ENCODE measurements around the gene NCL. TPM values are rescaled to one million over a fixed set of nuclear protein-coding genes. Genes with fewer than 3 reads are reported as not detected.
"Not testable (repeated sequence)": the region's sequence is repeated elsewhere in the genome, so short reads cannot be mapped to it uniquely, and the experiment has no call there.

Gene NCL
- total RNA-seq, 1 donor from 2014 or later: 603 TPM

DNA sequence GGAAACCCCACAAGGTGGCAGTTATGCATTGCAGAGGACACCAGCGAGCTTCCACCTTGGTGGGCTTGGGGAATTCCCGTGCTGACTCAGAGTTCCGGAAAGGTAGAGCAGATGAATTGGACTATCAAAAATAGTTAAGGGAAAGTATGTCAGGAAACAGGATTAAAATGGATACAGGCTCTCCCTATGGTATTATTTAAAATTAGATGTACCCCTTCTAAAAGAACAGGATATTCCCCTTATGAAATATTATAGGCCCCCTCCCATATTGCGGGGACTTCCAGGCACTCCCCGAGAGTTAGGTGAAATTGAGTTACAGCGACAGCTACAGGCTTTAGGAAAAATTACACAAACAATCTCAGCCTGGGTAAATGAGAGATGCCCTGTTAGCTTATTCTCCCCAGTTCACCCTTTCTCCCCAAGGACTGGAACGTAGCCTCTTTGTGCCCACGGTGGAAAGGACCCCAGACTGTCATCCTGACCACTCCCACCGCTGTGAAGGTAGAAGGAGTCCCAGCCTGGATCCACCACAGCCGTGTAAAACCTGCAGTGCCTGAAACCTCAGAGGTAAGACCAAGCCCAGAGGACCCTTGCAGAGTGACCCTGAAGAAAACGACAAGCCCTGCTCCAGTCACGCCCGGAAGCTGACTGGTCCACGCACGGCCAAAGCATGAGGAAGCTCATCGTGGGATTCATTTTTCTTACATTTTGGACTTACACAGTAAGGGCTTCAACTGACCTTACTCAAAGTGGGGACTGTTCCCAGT is 58.5 kb downstream of the NCL start:
- H3K36me3 ChIP-seq (ENCODE audit: insufficient read depth, low read length); H3K4me3 ChIP-seq (ENCODE audit: insufficient read depth, low read depth, low read length); DNase-seq (ENCODE audit: low read depth); H4K20me1 ChIP-seq (ENCODE audit: insufficient read depth, low read length); H3K27me3 Mint-ChIP-seq (ENCODE audit: low read depth, unreplicated experiment); H3K79me2 ChIP-seq (ENCODE audit: insufficient read depth, low read length); H3K9me3 Mint-ChIP-seq (ENCODE audit: unreplicated experiment); H3K36me3 Mint-ChIP-seq (ENCODE audit: low read depth, unreplicated experiment); H3K9me3 ChIP-seq (ENCODE audit: insufficient read depth, low read depth, low read length); H3K27me3 ChIP-seq (ENCODE audit: insufficient read depth, low read length); H3K4me3 Mint-ChIP-seq (ENCODE audit: unreplicated experiment); FAIRE-seq: not testable (repeated sequence)
- peaks cover 21% of the 10 kb centered on the region for H3K4me1 ChIP-seq (ENCODE audit: insufficient read depth, low read length)
- TF ChIP-seq, protein P1, sequence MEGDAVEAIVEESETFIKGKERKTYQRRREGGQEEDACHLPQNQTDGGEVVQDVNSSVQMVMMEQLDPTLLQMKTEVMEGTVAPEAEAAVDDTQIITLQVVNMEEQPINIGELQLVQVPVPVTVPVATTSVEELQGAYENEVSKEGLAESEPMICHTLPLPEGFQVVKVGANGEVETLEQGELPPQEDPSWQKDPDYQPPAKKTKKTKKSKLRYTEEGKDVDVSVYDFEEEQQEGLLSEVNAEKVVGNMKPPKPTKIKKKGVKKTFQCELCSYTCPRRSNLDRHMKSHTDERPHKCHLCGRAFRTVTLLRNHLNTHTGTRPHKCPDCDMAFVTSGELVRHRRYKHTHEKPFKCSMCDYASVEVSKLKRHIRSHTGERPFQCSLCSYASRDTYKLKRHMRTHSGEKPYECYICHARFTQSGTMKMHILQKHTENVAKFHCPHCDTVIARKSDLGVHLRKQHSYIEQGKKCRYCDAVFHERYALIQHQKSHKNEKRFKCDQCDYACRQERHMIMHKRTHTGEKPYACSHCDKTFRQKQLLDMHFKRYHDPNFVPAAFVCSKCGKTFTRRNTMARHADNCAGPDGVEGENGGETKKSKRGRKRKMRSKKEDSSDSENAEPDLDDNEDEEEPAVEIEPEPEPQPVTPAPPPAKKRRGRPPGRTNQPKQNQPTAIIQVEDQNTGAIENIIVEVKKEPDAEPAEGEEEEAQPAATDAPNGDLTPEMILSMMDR (IDR thresholded peaks at IDR 0.05; ENCODE audit: insufficient read depth, low read depth, low read length): peak; percentile 32
- H3K4me2 ChIP-seq (ENCODE audit: low read length): peak overlapping the region; percentile 76
- H3K27ac ChIP-seq (ENCODE audit: low read depth, low read length): peak overlapping the region; percentile 57
- peak overlapping the region; percentile 74 for H2AFZ ChIP-seq (ENCODE audit: low read depth, low read length)
- Mint-ChIP-seq H3K4me1 (ENCODE audit: low read depth, unreplicated experiment) (peaks cover 26% of the 10 kb centered on the region), H3K27ac (ENCODE audit: unreplicated experiment) (peak overlapping the region; percentile 80)
- peak overlapping the region; percentile 60 for H3K9ac ChIP-seq (ENCODE audit: low read length)

DNA sequence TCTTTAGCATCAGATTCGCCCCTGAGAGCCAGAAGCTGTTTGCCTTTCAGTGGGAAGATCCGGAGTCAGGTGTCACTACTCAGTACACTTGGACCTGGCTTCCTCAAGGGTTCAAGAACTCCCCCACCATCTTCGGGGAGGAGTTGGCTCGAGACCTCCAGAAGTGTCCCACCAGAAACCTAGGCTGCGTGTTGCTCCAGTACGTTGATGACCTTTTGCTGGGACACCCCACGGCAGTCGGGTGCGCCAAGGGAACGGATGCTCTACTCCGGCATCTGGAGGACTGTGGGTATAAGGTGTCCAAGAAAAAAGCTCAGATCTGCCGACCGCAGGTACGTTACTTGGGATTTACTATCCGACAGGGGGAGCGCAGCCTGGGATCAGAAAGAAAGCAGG is 60.1 kb downstream of the NCL start:
- Histone ChIP-seq H2AFZ (ENCODE audit: low read depth, low read length) (peak overlapping the region; percentile 26), H3K4me1 (ENCODE audit: insufficient read depth, low read length) (peaks cover 29% of the 10 kb centered on the region), H3K4me2 (ENCODE audit: low read length) (peak overlapping the region; percentile 63)
- not testable (repeated sequence) for H3K9ac ChIP-seq (ENCODE audit: low read length); H3K27me3 Mint-ChIP-seq (ENCODE audit: low read depth, unreplicated experiment); H3K4me3 Mint-ChIP-seq (ENCODE audit: unreplicated experiment); FAIRE-seq; H3K36me3 ChIP-seq (ENCODE audit: insufficient read depth, low read length); H3K27ac ChIP-seq (ENCODE audit: low read depth, low read length); DNase-seq (ENCODE audit: low read depth); H3K9me3 ChIP-seq (ENCODE audit: insufficient read depth, low read depth, low read length); H3K27me3 ChIP-seq (ENCODE audit: insufficient read depth, low read length); H3K9me3 Mint-ChIP-seq (ENCODE audit: unreplicated experiment); H3K4me3 ChIP-seq (ENCODE audit: insufficient read depth, low read depth, low read length); H3K36me3 Mint-ChIP-seq (ENCODE audit: low read depth, unreplicated experiment); H3K79me2 ChIP-seq (ENCODE audit: insufficient read depth, low read length); H3K27ac Mint-ChIP-seq (ENCODE audit: unreplicated experiment); H4K20me1 ChIP-seq (ENCODE audit: insufficient read depth, low read length)
- H3K4me1 Mint-ChIP-seq (ENCODE audit: low read depth, unreplicated experiment): peaks cover 34% of the 10 kb centered on the region

Other genes starting within 250 kb of the NCL start
- gene B3GNT7, start 68.8 kb downstream of the NCL start, total RNA-seq: 1.2 and 1.7 TPM in 2 replicates
- gene NMUR1, start 66.0 kb upstream of the NCL start, total RNA-seq: not detected in 2 replicates
- not detected in 2 replicates for gene TEX44, start 128.4 kb upstream of the NCL start, total RNA-seq
- 396 and 469 TPM in 2 replicates for gene PTMA, start 244.0 kb upstream of the NCL start, total RNA-seq

Measured in astrocyte (in vitro differentiated cells and primary cell).